Right lobe of liver (tissue), 4 donors: ENCODE results near the gene METTL14.

ENCODE experiments used
- POLR2A ChIP-seq: fragments of 450-650 bp; IDR thresholded peaks from one replicate; pipeline ENCODE4 v1.6.1; 2017; ENCODE audit warnings: antibody characterized with exemption, mild to moderate bottlenecking
- TF ChIP-seq, protein P1 (sequence below), 4 donors: fragments of 200-600 bp in 3 of 4; fragments of 450-650 bp in 1 of 4; IDR thresholded peaks; one replicate each; pipeline versions ENCODE4 v1.5.1 to v1.8.0; 2016 to 2022; ENCODE audit warnings: antibody characterized with exemption in 4 of 4, mild to moderate bottlenecking in 2 of 4
- donor health status: DM: no; HTN: no; CAD: no.
- donor health status: DM: no; HTN: no; CAD: no.
- donor health status: DM: no; HTN: yes; CAD: no.

DNA sequence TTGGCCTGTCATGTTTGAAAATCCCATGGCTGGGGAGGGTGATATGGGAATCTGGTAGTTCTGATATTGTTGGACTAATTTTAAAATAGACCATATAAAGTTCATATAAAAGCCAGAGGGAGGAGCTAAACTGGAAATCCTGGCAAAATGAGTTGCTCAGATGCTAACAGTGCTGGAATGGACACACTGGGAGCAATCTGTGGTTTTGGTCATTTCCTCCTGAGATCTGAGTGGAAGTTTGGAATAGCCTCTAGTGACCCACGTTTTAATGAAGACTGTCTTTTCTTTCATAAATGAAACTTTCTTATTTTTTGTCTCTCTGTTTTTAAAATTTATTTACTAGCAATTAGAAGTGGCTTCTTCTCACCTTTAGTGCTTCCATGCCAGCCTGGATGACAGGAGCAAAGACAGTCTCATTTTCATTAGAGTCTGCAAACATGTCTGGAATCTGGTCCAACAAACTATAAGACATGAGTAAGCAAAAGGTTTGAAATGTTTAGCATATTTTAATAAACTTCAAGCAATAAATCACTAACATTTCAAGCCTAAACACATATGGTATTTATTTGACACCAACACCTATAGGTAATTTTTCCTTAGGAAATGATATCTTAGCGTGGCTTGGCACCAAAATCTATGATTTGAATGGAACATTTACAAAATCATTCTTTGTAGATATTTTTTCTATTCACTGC is 66.6 kb downstream of the METTL14 start:
- no peak for TF ChIP-seq POLR2A
- TF ChIP-seq, protein P1, sequence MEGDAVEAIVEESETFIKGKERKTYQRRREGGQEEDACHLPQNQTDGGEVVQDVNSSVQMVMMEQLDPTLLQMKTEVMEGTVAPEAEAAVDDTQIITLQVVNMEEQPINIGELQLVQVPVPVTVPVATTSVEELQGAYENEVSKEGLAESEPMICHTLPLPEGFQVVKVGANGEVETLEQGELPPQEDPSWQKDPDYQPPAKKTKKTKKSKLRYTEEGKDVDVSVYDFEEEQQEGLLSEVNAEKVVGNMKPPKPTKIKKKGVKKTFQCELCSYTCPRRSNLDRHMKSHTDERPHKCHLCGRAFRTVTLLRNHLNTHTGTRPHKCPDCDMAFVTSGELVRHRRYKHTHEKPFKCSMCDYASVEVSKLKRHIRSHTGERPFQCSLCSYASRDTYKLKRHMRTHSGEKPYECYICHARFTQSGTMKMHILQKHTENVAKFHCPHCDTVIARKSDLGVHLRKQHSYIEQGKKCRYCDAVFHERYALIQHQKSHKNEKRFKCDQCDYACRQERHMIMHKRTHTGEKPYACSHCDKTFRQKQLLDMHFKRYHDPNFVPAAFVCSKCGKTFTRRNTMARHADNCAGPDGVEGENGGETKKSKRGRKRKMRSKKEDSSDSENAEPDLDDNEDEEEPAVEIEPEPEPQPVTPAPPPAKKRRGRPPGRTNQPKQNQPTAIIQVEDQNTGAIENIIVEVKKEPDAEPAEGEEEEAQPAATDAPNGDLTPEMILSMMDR (IDR thresholded peaks at IDR 0.05), result no peak
